Endothelial cell of umbilical vein (primary cell): ENCODE results near the gene GALNT2. TPM values are rescaled to one million over a fixed set of nuclear protein-coding genes. Genes with fewer than 3 reads are reported as not detected.

Experiments used
- BruUV-seq: library from RNA; stranded (reverse); fragments of 400-500 nt; replicated peaks from 2 replicates; lab custom pipeline; 2021; lab: Mats Ljungman, UMichigan
- CTCF ChIA-PET: fragments of 300-600, 350-600 bp; sonication (Branson Sonifier 250); formaldehyde crosslinking; loops from one replicate; lab custom pipeline; 2021; ENCODE audit warnings: antibody characterized with exemption, inconsistent platforms; lab: Charles Lee
- POLR2A ChIA-PET: fragments of 300-600, 350-600 bp; sonication (Branson Sonifier 250); formaldehyde crosslinking; loops from one replicate; lab custom pipeline; 2021; ENCODE audit warnings: antibody characterized with exemption, inconsistent platforms; lab: Charles Lee
- DNase-seq: peaks from one replicate; pipeline ENCODE4 v3.0.0-alpha.2; 2011; ENCODE audit warnings: low read depth, low spot score
- FAIRE-seq: peaks from 2 replicates; lab custom pipeline; 2011; peaks lifted over from hg19 to GRCh38; lab: Jason Lieb, UNC
- H2AFZ ChIP-seq: 2 replicates; pipeline ENCODE4 v1.6.0; 2012; ENCODE audit warnings: low read depth, low read length, control low read depth, inconsistent platforms
- H3K27ac ChIP-seq: 2 replicates; pipeline ENCODE4 v1.5.1; 2011; ENCODE audit warnings: low read depth, mild to moderate bottlenecking, control low read depth, low read length, moderate library complexity; ENCODE audit not compliant: insufficient read depth
- H3K27me3 ChIP-seq, 2 experiments: 2 replicates each; pipeline versions ENCODE4 v1.6.0 to v1.6.1; 2011; ENCODE audit warnings: low read length in 2 of 2, mixed read lengths in 1 of 2; ENCODE audit not compliant: control insufficient read depth in 2 of 2, insufficient read depth in 2 of 2
- H3K36me3 ChIP-seq, 2 experiments: 2 replicates in 1 of 2; 3 replicates in 1 of 2; pipeline ENCODE4 v1.5.1; 2011; ENCODE audit warnings: low read length in 2 of 2, mild to moderate bottlenecking in 1 of 2, moderate library complexity in 1 of 2; ENCODE audit not compliant: control insufficient read depth in 2 of 2, insufficient read depth in 2 of 2; ENCODE audit errors: extremely low read depth in 1 of 2
- H3K4me1 ChIP-seq: 3 replicates; pipeline ENCODE4 v1.5.1; 2011; ENCODE audit warnings: mild to moderate bottlenecking, low read length; ENCODE audit not compliant: control insufficient read depth, insufficient read depth; ENCODE audit errors: extremely low read depth
- H3K4me2 ChIP-seq: 2 replicates; pipeline ENCODE4 v1.6.1; 2011; ENCODE audit warnings: low read length, control low read depth, mixed read lengths; ENCODE audit not compliant: insufficient read depth
- H3K4me3 ChIP-seq, 3 experiments: fragments of 200-600 bp in 1 of 3; sonication (generic), shearing (Covaris generic) in 1 of 3; replicated peaks in 1 of 3; 2 replicates each; pipeline ENCODE4 v1.5.1; 2011 to 2016; ENCODE audit warnings: control low read depth in 3 of 3, low read length in 3 of 3, mild to moderate bottlenecking in 2 of 3, inconsistent platforms in 1 of 3, low read depth in 1 of 3, moderate library complexity in 1 of 3; ENCODE audit not compliant: insufficient read depth in 1 of 3
- H3K79me2 ChIP-seq: 2 replicates; pipeline ENCODE4 v1.6.0; 2012; ENCODE audit warnings: low read length, inconsistent platforms; ENCODE audit not compliant: control insufficient read depth, insufficient read depth
- H3K9ac ChIP-seq: replicated peaks from 2 replicates; pipeline ENCODE3; 2011; ENCODE audit warnings: low read length, control low read depth; ENCODE audit not compliant: insufficient read depth; ENCODE audit errors: extremely low read depth
- H3K9me1 ChIP-seq: replicated peaks from 3 replicates; pipeline ENCODE4 v1.6.0; 2011; ENCODE audit warnings: mild to moderate bottlenecking, low read length; ENCODE audit not compliant: control insufficient read depth, insufficient read depth; ENCODE audit errors: extremely low read depth
- H3K9me3 ChIP-seq: replicated peaks from 2 replicates; pipeline ENCODE4 v1.5.1; 2012; ENCODE audit warnings: low read length, inconsistent platforms; ENCODE audit not compliant: control insufficient read depth, insufficient read depth
- H4K20me1 ChIP-seq: replicated peaks from 2 replicates; pipeline ENCODE3; 2011; ENCODE audit warnings: mild to moderate bottlenecking, low read length; ENCODE audit not compliant: control insufficient read depth, insufficient read depth; ENCODE audit errors: extremely low read depth
- CTCF ChIP-seq, 2 donors: IDR thresholded peaks; 1 replicate in 1 of 2; 2 replicates in 1 of 2; pipeline ENCODE4 v1.5.1; 2011; ENCODE audit warnings: low read length in 2 of 2, mild to moderate bottlenecking in 2 of 2, moderate library complexity in 2 of 2, control low read depth in 1 of 2, inconsistent platforms in 1 of 2, low read depth in 1 of 2; ENCODE audit not compliant: insufficient read depth in 1 of 2; ENCODE audit errors: extremely low read depth in 1 of 2
- EZH2 ChIP-seq: IDR thresholded peaks from 2 replicates; pipeline ENCODE4 v1.6.1; 2012; ENCODE audit warnings: borderline replicate concordance, low read depth, mild to moderate bottlenecking, moderate library complexity, low read length, inconsistent platforms; ENCODE audit not compliant: severe bottlenecking
- FOS ChIP-seq: IDR thresholded peaks from 2 replicates; pipeline ENCODE4 v1.6.1; 2011; ENCODE audit warnings: mild to moderate bottlenecking, low read length, moderate library complexity, borderline replicate concordance; ENCODE audit not compliant: insufficient read depth
- GATA2 ChIP-seq: IDR thresholded peaks from 2 replicates; pipeline ENCODE4 v1.7.0; 2011; ENCODE audit warnings: low read depth, mild to moderate bottlenecking, moderate library complexity, mixed read lengths, low read length; ENCODE audit not compliant: insufficient read length, insufficient read depth
- JUN ChIP-seq: IDR thresholded peaks from 2 replicates; pipeline ENCODE4 v1.6.1; 2011; ENCODE audit warnings: borderline replicate concordance, low read depth; ENCODE audit not compliant: insufficient read length, insufficient read depth
- MYC ChIP-seq: IDR thresholded peaks from one replicate; pipeline ENCODE4 v1.6.1; 2011; ENCODE audit warnings: mild to moderate bottlenecking, low read depth, low read length
- POLR2A ChIP-seq: IDR thresholded peaks from 2 replicates; pipeline ENCODE4 v1.6.1; 2012; ENCODE audit warnings: low read depth, mild to moderate bottlenecking, control low read depth, low read length
- POLR2AphosphoS5 ChIP-seq: IDR thresholded peaks from 2 replicates; pipeline ENCODE4 v1.6.1; 2012; ENCODE audit warnings: low read depth, mild to moderate bottlenecking, control low read depth, low read length, moderate library complexity; ENCODE audit not compliant: insufficient read depth
- dilution Hi-C: fragments of 300-500 bp; cut with MboI; formaldehyde crosslinking; loops from one replicate; pipeline ENCODE4 v1.15.0; 2019; ENCODE audit warnings: low sequenced_read_pairs; ENCODE audit not compliant: extremely low pct_ligation_motif_present
- intact Hi-C: fragments of 100-400 bp; cut with micrococcal nuclease; formaldehyde crosslinking; loops from one replicate; pipeline ENCODE4 v1.10.0; 2022
- polyA plus RNA-seq, 4 experiments: library from polyadenylated mRNA; depleted of rRNA in 3 of 4; stranded (reverse) in 3 of 4; unstranded in 1 of 4; fragments of >200 nt; gene quantifications; 2 replicates each; pipeline versions ENCODE4 v1.2.1 to v1.2.3, GENCODE V29; 2011 to 2012; ENCODE audit warnings: missing spikeins in 1 of 4
- total RNA-seq: library from RNA; stranded (reverse); gene quantifications from 2 replicates; pipeline ENCODE4 v1.2.3, GENCODE V29; 2021
- TF ChIP-seq, protein P1 (sequence below): IDR thresholded peaks from 2 replicates; pipeline ENCODE4 v1.6.1; 2011; ENCODE audit not compliant: insufficient read depth, insufficient read length

The GALNT2 gene
- total and polyA plus RNA-seq, 2 donors (not counting 3 experiments of a cell fraction or from before 2014, with no cell fraction given) = 56.3 to 77.5 TPM

GRCh38 chr1:230231774-230232145, 164.7 kb downstream of the GALNT2 start:
- Histone ChIP-seq H4K20me1 (no peaks in the 10 kb centered on the region), H3K4me2 (no peak overlapping the region), H3K4me3 (no peak overlapping the region), H3K4me1 (no peaks in the 10 kb centered on the region), H3K9me3 (no peaks in the 10 kb centered on the region), H3K27me3 (no peaks in the 10 kb centered on the region), H3K79me2 (no peaks in the 10 kb centered on the region), H2AFZ (no peak overlapping the region), H3K27ac (no peak overlapping the region), H3K9ac (no peak overlapping the region), H3K36me3 (no peaks in the 10 kb centered on the region), H3K9me1 (no peaks in the 10 kb centered on the region)
- no peak for TF ChIP-seq POLR2AphosphoS5
- TF ChIP-seq GATA2 = no peak
- TF ChIP-seq FOS = no peak
- intact Hi-C loops (no loop called here), dilution Hi-C loops (no loop called here)
- BruUV-seq = no TSS peak
- FAIRE-seq = no peak
- ChIA-PET POLR2A (no interaction called here), CTCF (interaction anchor here (1.3 to 2.9 kb wide), 2 partner anchors 9 to 17 kb away, joined by 4 to 8 read pairs; no protein-coding TSS in a partner anchor)
- no peak for DNase-seq

DNA sequence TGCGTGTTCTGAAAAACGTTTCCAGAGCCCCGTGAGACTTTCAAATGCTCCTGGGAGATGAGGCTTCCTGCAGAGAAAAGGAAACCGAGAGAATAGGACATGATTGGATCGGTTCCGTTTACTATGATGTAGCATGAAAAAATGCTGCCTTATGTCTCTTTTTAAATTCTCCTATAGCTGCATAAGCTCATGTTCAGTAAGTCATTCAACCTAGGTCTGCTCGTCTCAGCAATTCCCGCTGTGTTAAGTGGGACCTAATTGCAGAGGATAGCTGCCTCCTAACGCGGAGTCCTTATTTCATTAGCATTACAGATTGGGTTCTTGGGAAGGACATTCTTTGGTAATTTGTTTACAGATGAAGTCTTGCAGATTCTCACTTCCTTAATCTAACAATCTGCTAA, 165.3 kb downstream of the GALNT2 start:
- Histone ChIP-seq H3K9me1 (no peaks in the 10 kb centered on the region), H3K9ac (no peak overlapping the region), H3K4me1 (no peaks in the 10 kb centered on the region), H3K27ac (no peak overlapping the region), H3K79me2 (no peaks in the 10 kb centered on the region), H4K20me1 (no peaks in the 10 kb centered on the region), H3K4me3 (no peak overlapping the region), H3K27me3 (no peaks in the 10 kb centered on the region), H3K9me3 (no peaks in the 10 kb centered on the region), H2AFZ (no peak overlapping the region), H3K4me2 (no peak overlapping the region), H3K36me3 (no peaks in the 10 kb centered on the region)
- intact Hi-C loops (no loop called here), dilution Hi-C loops (no loop called here)
- no peak for FAIRE-seq
- DNase-seq = no peak
- BruUV-seq = no TSS peak
- ChIA-PET POLR2A (no interaction called here), CTCF (interaction anchor here (1.3 to 2.9 kb wide), 2 partner anchors 10 to 17 kb away, joined by 4 to 8 read pairs; no protein-coding TSS in a partner anchor)
- TF ChIP-seq GATA2 (no peak), MYC (no peak), FOS (no peak), POLR2A (no peak), EZH2 (no peak), POLR2AphosphoS5 (no peak), JUN (no peak), CTCF (IDR thresholded peaks at IDR 0.05; ENCODE audit: extremely low read depth in 1 of 2, insufficient read depth in 1 of 2, low read depth in 1 of 2, low read length in 2 of 2) (no peak)
- TF ChIP-seq, protein P1, sequence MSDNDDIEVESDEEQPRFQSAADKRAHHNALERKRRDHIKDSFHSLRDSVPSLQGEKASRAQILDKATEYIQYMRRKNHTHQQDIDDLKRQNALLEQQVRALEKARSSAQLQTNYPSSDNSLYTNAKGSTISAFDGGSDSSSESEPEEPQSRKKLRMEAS = no peak
